K562 (cell line): ENCODE data around the gene IGFALS. TPM values are rescaled to one million over a fixed set of nuclear protein-coding genes. Genes with fewer than 3 reads are reported as not detected.

ENCODE experiments used
- CHD1 ChIP-seq: fragments of 200-600 bp; sonication (generic); IDR thresholded peaks from one replicate; pipeline ENCODE4 v1.6.1; 2012; ENCODE audit warnings: mild to moderate bottlenecking, moderate library complexity, low read length, inconsistent platforms
- CREM ChIP-seq: IDR thresholded peaks from 2 replicates; pipeline ENCODE4 v1.6.1; 2014; ENCODE audit warnings: antibody characterized with exemption, low read depth
- DEAF1 ChIP-seq: fragments of 450-650 bp; formaldehyde crosslinking; IDR thresholded peaks from 2 replicates; pipeline ENCODE4 v1.4.0; 2020; ENCODE audit warnings: mild to moderate bottlenecking, moderate library complexity
- MTA2 ChIP-seq: fragments of 450-650 bp; IDR thresholded peaks from 2 replicates; pipeline ENCODE4 v1.6.1; 2016; ENCODE audit warnings: low read depth
- NRF1 ChIP-seq, 2 experiments: fragments of 450-650 bp; IDR thresholded peaks in 1 of 2; conservative IDR thresholded peaks in 1 of 2; 2 replicates each; pipeline ENCODE4 v1.6.1; 2014; ENCODE audit warnings: mild to moderate bottlenecking in 2 of 2
- PCBP2 ChIP-seq: fragments of 200-400 bp; formaldehyde crosslinking; IDR thresholded peaks from 2 replicates; pipeline ENCODE4 v1.6.1; 2018; ENCODE audit warnings: low read length, low read depth, mild to moderate bottlenecking, moderate library complexity; ENCODE audit not compliant: poor library complexity, severe bottlenecking
- PTRF ChIP-seq: fragments of 450-650 bp; IDR thresholded peaks from 2 replicates; pipeline ENCODE4 v1.6.1; 2016; ENCODE audit warnings: mild to moderate bottlenecking, missing genetic modification characterization, missing compliant biosample characterization
- PTTG1 ChIP-seq: fragments of 450-650 bp; IDR thresholded peaks from 2 replicates; pipeline ENCODE4 v1.6.1; 2016; ENCODE audit warnings: low read depth, mild to moderate bottlenecking, missing genetic modification characterization, missing compliant biosample characterization
- RHOXF2B ChIP-seq: fragments of 250-450 bp; sonication (Bioruptor Pico); conservative IDR thresholded peaks from 2 replicates; pipeline ENCODE4 v1.5.1; 2021
- SREBF2 ChIP-seq: sonication (generic); formaldehyde crosslinking; IDR thresholded peaks from 2 replicates; pipeline ENCODE4 v1.4.0; 2020; ENCODE audit warnings: mild to moderate bottlenecking, missing genetic modification reagents
- SRSF1 ChIP-seq: fragments of 200-400 bp; formaldehyde crosslinking; IDR thresholded peaks from 2 replicates; pipeline ENCODE4 v1.6.1; 2017; ENCODE audit warnings: mild to moderate bottlenecking, low read depth, low read length, moderate library complexity
- STAG1 ChIP-seq: sonication (generic); formaldehyde crosslinking; IDR thresholded peaks from 2 replicates; pipeline ENCODE4 v1.5.0; 2020; ENCODE audit warnings: missing genetic modification reagents, borderline replicate concordance
- SUPT5H ChIP-seq: fragments of 450-650 bp; IDR thresholded peaks from 2 replicates; pipeline ENCODE4 v1.6.1; 2016
- TRIM24 ChIP-seq, 2 experiments: fragments of 450-650 bp; IDR thresholded peaks; 2 replicates each; pipeline ENCODE4 v1.6.1; 2016
- U2AF1 ChIP-seq: fragments of 200-400 bp; formaldehyde crosslinking; optimal IDR thresholded peaks from 2 replicates; pipeline ENCODE3; 2017; ENCODE audit warnings: mild to moderate bottlenecking, low read depth, low read length, moderate library complexity
- ZNF561 ChIP-seq: fragments of 450-650 bp; formaldehyde crosslinking; conservative IDR thresholded peaks from 2 replicates; pipeline ENCODE4 v1.4.0; 2020; ENCODE audit warnings: mild to moderate bottlenecking, moderate library complexity
- ZNF584 ChIP-seq: fragments of 200-800 bp; sonication (Bioruptor generic); IDR thresholded peaks from 2 replicates; pipeline ENCODE4 v1.6.1; 2016; ENCODE audit warnings: low read depth, mild to moderate bottlenecking, missing genetic modification characterization, missing compliant biosample characterization
- polyA plus RNA-seq, 8 experiments: library from polyadenylated mRNA; depleted of rRNA in 4 of 8; stranded (reverse) in 5 of 8; unstranded in 3 of 8; fragments of >200 nt; fragmentation: Nextera tagmentation in 2 of 8; fragmentation: Illumina TruSeq in 1 of 8; extraction: Ambion mirVana in 2 of 8; extraction: Trizol in 1 of 8; gene quantifications; 2 replicates each; pipeline versions ENCODE4 v1.2.1 to v1.2.3, GENCODE V29; 2011 to 2014; ENCODE audit warnings: inconsistent platforms in 1 of 8, missing spikeins in 1 of 8
- total RNA-seq, 7 experiments: library from RNA; depleted of rRNA in 6 of 7; stranded (reverse); fragments of >200 nt in 6 of 7; fragmentation: Illumina TruSeq in 2 of 7; extraction: Trizol in 2 of 7; gene quantifications; 2 replicates each; pipeline versions ENCODE4 v1.2.1 to v1.2.3, GENCODE V29; 2011 to 2021; ENCODE audit warnings: low replicate concordance in 1 of 7
- TF ChIP-seq, protein P1 (sequence below): fragments of 250-450 bp; sonication (Bioruptor Pico); IDR thresholded peaks from 2 replicates; pipeline ENCODE4 v1.8.0; 2022; ENCODE audit warnings: moderate library complexity, mild to moderate bottlenecking, inconsistent platforms
- TF ChIP-seq, protein P2 (sequence below), 2 experiments: fragments of 200-800 bp in 1 of 2; sonication (Bioruptor generic) in 1 of 2; sonication (generic) in 1 of 2; formaldehyde crosslinking in 1 of 2; IDR thresholded peaks in 1 of 2; conservative IDR thresholded peaks in 1 of 2; 2 replicates each; pipeline versions ENCODE4 v1.5.0 to v1.6.1; 2016 to 2020; ENCODE audit warnings: missing compliant biosample characterization in 1 of 2, missing genetic modification characterization in 1 of 2, missing genetic modification reagents in 1 of 2
- TF ChIP-seq, protein P3 (sequence below): fragments of 250-450 bp; sonication (Bioruptor Pico); IDR thresholded peaks from 2 replicates; pipeline ENCODE4 v1.8.0; 2021; ENCODE audit warnings: moderate library complexity, mild to moderate bottlenecking, inconsistent platforms
- TF ChIP-seq, protein P4 (sequence below): fragments of 450-650 bp; formaldehyde crosslinking; conservative IDR thresholded peaks from 2 replicates; pipeline ENCODE4 v1.4.0; 2022; ENCODE audit warnings: mild to moderate bottlenecking, missing genetic modification characterization

IGFALS gene
- total and polyA plus RNA-seq, 9 of the 15 experiments (the other 6 are each of a cell fraction or from before 2014, with no cell fraction given): not detected

- TF ChIP-seq, protein P1, sequence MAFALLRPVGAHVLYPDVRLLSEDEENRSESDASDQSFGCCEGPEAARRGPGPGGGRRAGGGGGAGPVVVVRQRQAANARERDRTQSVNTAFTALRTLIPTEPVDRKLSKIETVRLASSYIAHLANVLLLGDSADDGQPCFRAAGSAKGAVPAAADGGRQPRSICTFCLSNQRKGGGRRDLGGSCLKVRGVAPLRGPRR (CRISPR knock-in tag): no peak
- TF ChIP-seq ZNF561 (CRISPR knock-in tag) (no peak), SUPT5H (peak; percentile 86), DEAF1 (CRISPR knock-in tag) (no peak), NRF1 (conservative IDR thresholded peaks at IDR 0.05 in 1 of 2, IDR thresholded peaks at IDR 0.05 in 1 of 2) (peak; percentile 70 to 73), PCBP2 (peak; percentile 13), MTA2 (no peak), RHOXF2B (no peak), CHD1 (peak; percentile 80), TRIM24 (IDR thresholded peaks at IDR 0.05) (peak in 1 of 2 experiments; percentile 97; a peak in 2 of 4 replicates), SRSF1 (no peak), CREM (peak; percentile 84), PTTG1 (no peak), U2AF1 (peak; percentile 53), STAG1 (CRISPR knock-in tag) (peak; percentile 40; the same call in 1 of the 2 replicates), PTRF (tag) (no peak), ZNF584 (CRISPR knock-in tag) (peak; percentile 73), SREBF2 (no peak)
- TF ChIP-seq, protein P2, sequence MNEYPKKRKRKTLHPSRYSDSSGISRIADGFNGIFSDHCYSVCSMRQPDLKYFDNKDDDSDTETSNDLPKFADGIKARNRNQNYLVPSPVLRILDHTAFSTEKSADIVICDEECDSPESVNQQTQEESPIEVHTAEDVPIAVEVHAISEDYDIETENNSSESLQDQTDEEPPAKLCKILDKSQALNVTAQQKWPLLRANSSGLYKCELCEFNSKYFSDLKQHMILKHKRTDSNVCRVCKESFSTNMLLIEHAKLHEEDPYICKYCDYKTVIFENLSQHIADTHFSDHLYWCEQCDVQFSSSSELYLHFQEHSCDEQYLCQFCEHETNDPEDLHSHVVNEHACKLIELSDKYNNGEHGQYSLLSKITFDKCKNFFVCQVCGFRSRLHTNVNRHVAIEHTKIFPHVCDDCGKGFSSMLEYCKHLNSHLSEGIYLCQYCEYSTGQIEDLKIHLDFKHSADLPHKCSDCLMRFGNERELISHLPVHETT (CRISPR knock-in tag; conservative IDR thresholded peaks at IDR 0.05 in 1 of 2, IDR thresholded peaks at IDR 0.05 in 1 of 2): peak in 1 of 2 experiments; percentile 90; a peak in 2 of 4 replicates
- TF ChIP-seq, protein P3, sequence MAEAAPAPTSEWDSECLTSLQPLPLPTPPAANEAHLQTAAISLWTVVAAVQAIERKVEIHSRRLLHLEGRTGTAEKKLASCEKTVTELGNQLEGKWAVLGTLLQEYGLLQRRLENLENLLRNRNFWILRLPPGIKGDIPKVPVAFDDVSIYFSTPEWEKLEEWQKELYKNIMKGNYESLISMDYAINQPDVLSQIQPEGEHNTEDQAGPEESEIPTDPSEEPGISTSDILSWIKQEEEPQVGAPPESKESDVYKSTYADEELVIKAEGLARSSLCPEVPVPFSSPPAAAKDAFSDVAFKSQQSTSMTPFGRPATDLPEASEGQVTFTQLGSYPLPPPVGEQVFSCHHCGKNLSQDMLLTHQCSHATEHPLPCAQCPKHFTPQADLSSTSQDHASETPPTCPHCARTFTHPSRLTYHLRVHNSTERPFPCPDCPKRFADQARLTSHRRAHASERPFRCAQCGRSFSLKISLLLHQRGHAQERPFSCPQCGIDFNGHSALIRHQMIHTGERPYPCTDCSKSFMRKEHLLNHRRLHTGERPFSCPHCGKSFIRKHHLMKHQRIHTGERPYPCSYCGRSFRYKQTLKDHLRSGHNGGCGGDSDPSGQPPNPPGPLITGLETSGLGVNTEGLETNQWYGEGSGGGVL (CRISPR knock-in tag): no peak
- TF ChIP-seq, protein P4, sequence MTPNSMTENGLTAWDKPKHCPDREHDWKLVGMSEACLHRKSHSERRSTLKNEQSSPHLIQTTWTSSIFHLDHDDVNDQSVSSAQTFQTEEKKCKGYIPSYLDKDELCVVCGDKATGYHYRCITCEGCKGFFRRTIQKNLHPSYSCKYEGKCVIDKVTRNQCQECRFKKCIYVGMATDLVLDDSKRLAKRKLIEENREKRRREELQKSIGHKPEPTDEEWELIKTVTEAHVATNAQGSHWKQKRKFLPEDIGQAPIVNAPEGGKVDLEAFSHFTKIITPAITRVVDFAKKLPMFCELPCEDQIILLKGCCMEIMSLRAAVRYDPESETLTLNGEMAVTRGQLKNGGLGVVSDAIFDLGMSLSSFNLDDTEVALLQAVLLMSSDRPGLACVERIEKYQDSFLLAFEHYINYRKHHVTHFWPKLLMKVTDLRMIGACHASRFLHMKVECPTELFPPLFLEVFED (CRISPR knock-in tag): peak; percentile 60; the same call in 1 of the 2 replicates
Measured at GRCh38 chr16:1772908-1773702, 20.4 kb downstream of the IGFALS start, which contains the start of gene MRPS34 (continued).
